NB4 (cell line): ENCODE measurements around the gene RNF126.

Experiments used
- DNase-seq: peaks from one replicate; pipeline ENCODE4 v3.0.0; 2010; ENCODE audit warnings: low read depth
- H3K4me3 ChIP-seq: one replicate; pipeline ENCODE4 v1.5.1; 2011; ENCODE audit warnings: mild to moderate bottlenecking, low read depth, low read length, moderate library complexity
- MYC ChIP-seq: IDR thresholded peaks from 2 replicates; pipeline ENCODE4 v1.6.1; 2011; ENCODE audit warnings: low read depth, low read length
- POLR2A ChIP-seq: IDR thresholded peaks from 2 replicates; pipeline ENCODE4 v1.6.1; 2011; ENCODE audit warnings: mild to moderate bottlenecking; ENCODE audit not compliant: insufficient read length; ENCODE audit errors: extremely low read depth
- TF ChIP-seq, protein P1 (sequence below): IDR thresholded peaks from one replicate; pipeline ENCODE4 v1.5.1; 2012; ENCODE audit warnings: low read depth, low read length
- TF ChIP-seq, protein P2 (sequence below): IDR thresholded peaks from 2 replicates; pipeline ENCODE4 v1.6.1; 2011; ENCODE audit warnings: low read depth, low read length

RNF126 gene

DNA sequence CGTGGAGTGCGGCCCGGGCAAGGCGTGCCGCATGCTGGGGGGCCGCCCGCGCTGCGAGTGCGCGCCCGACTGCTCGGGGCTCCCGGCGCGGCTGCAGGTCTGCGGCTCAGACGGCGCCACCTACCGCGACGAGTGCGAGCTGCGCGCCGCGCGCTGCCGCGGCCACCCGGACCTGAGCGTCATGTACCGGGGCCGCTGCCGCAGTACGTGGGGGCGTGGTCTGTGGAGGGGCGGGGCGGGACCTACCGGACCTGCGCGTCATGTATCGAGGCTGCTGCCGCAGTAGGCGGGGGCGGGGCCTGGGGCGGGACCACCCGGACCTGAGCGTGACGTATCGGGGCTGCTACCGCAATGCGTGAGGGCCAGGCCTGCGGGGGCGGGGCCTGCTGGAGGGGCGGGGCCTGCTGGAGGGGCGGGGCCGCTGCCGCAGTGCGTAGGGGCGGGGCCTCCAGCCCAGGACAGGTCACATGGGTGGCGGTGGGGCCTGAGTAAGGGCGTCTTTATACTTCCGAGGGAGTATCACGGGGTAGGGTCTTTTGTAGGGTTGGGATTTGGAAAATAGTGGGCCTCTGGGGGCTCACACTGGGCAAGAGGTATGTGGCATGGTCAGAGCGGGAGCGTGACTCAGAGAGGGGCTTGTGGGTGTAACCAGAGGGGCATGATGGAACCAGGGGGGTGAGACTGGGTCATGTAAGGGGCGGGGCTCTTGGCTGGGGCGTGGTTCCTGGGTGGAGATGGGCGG lies 17.4 kb upstream of the RNF126 start:
- H3K4me3 ChIP-seq: peak overlapping the region; percentile 49
- DNase-seq: peak; percentile 95
- peak; percentile 62 for TF ChIP-seq MYC
- TF ChIP-seq, protein P1, sequence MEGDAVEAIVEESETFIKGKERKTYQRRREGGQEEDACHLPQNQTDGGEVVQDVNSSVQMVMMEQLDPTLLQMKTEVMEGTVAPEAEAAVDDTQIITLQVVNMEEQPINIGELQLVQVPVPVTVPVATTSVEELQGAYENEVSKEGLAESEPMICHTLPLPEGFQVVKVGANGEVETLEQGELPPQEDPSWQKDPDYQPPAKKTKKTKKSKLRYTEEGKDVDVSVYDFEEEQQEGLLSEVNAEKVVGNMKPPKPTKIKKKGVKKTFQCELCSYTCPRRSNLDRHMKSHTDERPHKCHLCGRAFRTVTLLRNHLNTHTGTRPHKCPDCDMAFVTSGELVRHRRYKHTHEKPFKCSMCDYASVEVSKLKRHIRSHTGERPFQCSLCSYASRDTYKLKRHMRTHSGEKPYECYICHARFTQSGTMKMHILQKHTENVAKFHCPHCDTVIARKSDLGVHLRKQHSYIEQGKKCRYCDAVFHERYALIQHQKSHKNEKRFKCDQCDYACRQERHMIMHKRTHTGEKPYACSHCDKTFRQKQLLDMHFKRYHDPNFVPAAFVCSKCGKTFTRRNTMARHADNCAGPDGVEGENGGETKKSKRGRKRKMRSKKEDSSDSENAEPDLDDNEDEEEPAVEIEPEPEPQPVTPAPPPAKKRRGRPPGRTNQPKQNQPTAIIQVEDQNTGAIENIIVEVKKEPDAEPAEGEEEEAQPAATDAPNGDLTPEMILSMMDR: peak; percentile 17
- TF ChIP-seq POLR2A: peak; percentile 56
- TF ChIP-seq, protein P2, sequence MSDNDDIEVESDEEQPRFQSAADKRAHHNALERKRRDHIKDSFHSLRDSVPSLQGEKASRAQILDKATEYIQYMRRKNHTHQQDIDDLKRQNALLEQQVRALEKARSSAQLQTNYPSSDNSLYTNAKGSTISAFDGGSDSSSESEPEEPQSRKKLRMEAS: peak; percentile 30; the same call in 1 of the 2 replicates

DNA sequence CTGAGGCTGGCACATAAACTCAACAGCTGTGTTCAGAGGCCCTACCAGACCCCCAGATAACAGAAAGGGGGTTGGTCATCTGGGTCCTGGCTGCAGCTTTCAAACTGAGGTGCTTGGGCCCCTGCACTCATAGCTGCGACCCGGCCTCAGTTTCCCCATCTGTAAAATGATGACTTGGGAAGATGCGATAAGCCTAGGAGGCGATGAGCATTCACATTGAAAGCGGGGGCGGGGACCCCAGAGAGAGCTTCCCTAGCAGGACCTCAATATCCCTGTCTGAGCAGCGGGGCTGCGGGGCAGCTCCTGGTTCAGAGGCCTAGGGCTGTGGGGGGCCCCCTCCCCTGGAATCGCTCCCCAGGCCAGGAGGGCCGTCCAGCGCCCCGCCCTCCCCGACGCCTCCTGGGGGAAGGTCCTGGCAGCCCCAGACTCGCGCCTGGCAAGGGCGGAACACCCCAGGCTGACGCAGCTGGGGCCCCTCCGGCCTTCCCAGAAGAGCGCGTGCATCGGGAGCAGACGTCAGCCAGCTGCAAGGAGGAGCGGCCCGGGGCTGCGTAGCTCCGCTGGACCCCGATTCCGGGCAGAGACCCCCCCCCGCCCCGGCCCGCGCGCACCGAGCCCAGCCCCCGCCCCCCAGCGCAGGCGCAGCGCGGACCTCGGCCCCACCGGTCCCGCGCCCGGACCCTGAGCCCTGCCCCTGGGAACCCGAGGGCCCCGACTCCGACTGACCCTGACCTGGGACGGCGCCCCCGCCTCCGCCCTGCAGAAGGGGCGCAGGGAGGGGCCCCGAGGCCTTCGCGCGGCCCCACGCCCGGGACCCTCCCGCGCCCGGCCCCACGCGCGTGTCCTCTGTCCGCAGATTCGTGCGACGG lies 16.6 kb upstream of the RNF126 start:
- peak overlapping the region; percentile 42 for H3K4me3 ChIP-seq
- peak; percentile 66 for DNase-seq
- no peak for TF ChIP-seq MYC
- TF ChIP-seq, protein P1: no peak
- no peak for TF ChIP-seq POLR2A
- TF ChIP-seq, protein P2: no peak

DNA sequence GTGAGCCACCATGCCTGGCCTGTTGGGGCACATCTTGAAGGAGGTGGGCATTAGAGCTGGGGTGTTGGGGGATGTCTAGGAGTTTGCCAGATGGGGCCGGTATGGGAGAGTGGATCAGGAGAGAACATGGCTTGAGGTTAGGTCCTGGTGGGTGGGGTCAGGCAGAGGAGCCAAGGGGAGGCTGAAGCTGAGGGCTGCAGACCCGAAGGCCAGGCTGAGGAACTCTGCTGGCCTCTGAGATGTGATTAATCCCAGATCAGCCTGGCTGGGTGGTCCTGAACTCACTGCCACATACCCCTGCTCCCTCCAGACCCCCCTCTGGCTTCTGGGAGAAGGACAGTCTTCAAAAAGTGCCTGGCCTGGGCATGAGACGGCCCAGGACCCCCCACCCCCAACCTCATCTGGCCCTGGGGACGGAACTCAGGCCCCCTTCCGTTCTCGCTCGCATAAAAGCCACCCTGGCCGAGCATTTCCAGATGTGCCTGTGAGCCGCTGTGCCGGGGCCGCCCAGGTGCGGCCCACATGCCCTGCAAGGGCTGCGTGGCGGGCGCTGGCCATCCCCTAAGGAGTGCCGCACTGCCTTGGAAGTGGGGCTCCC lies 15.9 kb upstream of the RNF126 start:
- TF ChIP-seq, protein P2: no peak
- no peak for TF ChIP-seq POLR2A
- TF ChIP-seq, protein P1: no peak
- TF ChIP-seq MYC: no peak
- DNase-seq: no peak
- peak overlapping the region; percentile 42 for H3K4me3 ChIP-seq

DNA sequence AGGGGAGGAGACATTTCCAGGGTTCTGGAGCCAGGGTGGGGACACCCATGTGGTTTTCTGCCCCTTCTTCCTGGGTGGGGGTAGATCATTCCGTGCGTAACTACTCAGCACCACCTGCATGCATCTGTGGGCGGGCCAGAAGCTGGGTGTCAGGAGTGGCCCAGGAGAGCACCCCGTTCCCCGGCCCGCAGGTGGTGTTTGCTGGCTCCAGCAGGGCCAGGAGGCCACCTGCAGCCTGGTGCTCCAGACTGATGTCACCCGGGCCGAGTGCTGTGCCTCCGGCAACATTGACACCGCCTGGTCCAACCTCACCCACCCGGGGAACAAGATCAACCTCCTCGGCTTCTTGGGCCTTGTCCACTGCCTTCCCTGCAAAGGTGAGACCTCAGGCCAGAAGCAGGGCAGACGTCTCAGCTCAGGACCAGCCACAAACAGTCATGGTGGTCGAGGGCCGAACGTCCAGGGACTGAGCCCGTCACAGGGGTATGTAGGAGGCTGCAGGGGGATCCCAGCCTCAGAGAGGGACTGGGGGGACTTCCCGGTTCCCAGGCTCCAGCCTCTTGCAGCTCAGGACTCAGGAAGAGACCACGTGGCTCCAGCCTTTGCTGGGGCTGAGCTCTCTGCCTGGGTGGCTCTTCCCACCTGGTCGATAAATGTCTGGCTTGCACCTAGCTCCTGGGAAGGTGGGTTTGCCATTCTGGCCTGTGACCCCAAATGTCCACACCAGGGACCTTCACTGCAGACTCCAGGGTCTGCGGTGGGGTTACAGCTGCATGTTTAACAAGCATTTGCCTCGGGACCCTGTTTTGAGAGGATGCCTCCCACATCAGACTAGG lies 14.8 kb upstream of the RNF126 start:
- no peak for DNase-seq
- TF ChIP-seq, protein P2: no peak
- TF ChIP-seq MYC: no peak
- TF ChIP-seq, protein P1: no peak
- TF ChIP-seq POLR2A: no peak
- no peak overlapping the region for H3K4me3 ChIP-seq

DNA sequence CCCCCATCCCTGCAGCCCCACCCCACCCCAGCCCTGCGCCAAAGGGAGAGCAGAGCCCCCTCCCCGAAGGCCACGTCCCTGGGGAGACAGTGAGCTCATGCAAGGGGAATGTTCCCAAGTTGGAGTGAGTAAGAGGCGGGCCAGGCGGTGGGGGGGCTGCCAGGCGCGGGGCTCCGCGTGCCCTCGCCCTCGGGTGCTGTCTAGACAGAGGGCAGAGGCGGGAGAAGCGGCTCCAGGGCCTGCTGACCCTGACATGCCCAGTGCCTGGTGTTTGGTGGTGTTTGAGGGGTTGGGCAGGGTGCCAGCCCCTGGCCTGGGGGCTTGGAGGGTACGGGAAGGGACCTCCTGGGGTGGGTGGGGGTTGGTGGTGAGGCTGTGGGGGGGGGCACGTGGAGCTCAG lies 14.2 kb upstream of the RNF126 start:
- DNase-seq: no peak
- no peak overlapping the region for H3K4me3 ChIP-seq
- no peak for TF ChIP-seq MYC
- TF ChIP-seq, protein P2: no peak
- TF ChIP-seq, protein P1: no peak
- TF ChIP-seq POLR2A: no peak
